Measurements from ENCODE around the gene INPP5E. TPM values are rescaled to one million over a fixed set of nuclear protein-coding genes. Genes with fewer than 3 reads are reported as not detected.

Gene INPP5E
- total RNA-seq, 1 experiment from 2014 or later, result 10.4 TPM

GRCh38 chr9:136404801-136405136, 34.9 kb downstream of the INPP5E start:
- Histone ChIP-seq H3K36me3 (peaks cover 54% of the 10 kb centered on the region), H3K27me3 (no peaks in the 10 kb centered on the region), H3K9me3 (no peaks in the 10 kb centered on the region), H3K4me3 (no peak overlapping the region)
- no peak for DNase-seq

- Histone ChIP-seq H3K27me3 (no peaks in the 10 kb centered on the region), H3K36me3 (peaks cover 48% of the 10 kb centered on the region)
Measured at GRCh38 chr9:136403915-136404800, 35.5 kb downstream of the INPP5E start.

GRCh38 chr9:136403538-136403914, 36.1 kb downstream of the INPP5E start:
- no peak for DNase-seq
- no peaks in the 10 kb centered on the region for H3K27me3 ChIP-seq
- H3K9me3 ChIP-seq, result no peaks in the 10 kb centered on the region
- no peak overlapping the region for H3K4me3 ChIP-seq
- peaks cover 46% of the 10 kb centered on the region for H3K36me3 ChIP-seq

More at GRCh38 chr9:136403915-136404800, 35.5 kb downstream of the INPP5E start:
- Histone ChIP-seq H3K9me3 (no peaks in the 10 kb centered on the region), H3K4me3 (no peak overlapping the region)
- no peak for DNase-seq

GRCh38 chr9:136402067-136402466, 37.6 kb downstream of the INPP5E start:
- DNase-seq, result no peak
- Histone ChIP-seq H3K27me3 (no peaks in the 10 kb centered on the region), H3K36me3 (peaks cover 48% of the 10 kb centered on the region), H3K9me3 (no peaks in the 10 kb centered on the region), H3K4me3 (no peak overlapping the region)

GRCh38 chr9:136401173-136401922, 38.3 kb downstream of the INPP5E start:
- DNase-seq, result no peak
- Histone ChIP-seq H3K36me3 (peaks cover 50% of the 10 kb centered on the region), H3K9me3 (no peaks in the 10 kb centered on the region), H3K4me3 (no peak overlapping the region), H3K27me3 (no peaks in the 10 kb centered on the region)

- peak within 1 kb of the TSS; percentile 88 for H3K4me3 ChIP-seq
- peaks cover 49% of the 10 kb centered on the region for H3K36me3 ChIP-seq
- DNase-seq, result peak; percentile 81
- no peaks in the 10 kb centered on the region for H3K9me3 ChIP-seq
- H3K27me3 ChIP-seq, result no peaks in the 10 kb centered on the region
Measured at GRCh38 chr9:136400038-136400834, 39.4 kb downstream of the INPP5E start, which contains the start of gene SNAPC4. Gene SNAPC4 (minus strand): TSS chr9:136400170. CDS start chr9:136398428, 1,742 bp downstream.

GRCh38 chr9:136399176-136400037, 40.2 kb downstream of the INPP5E start:
- no peaks in the 10 kb centered on the region for H3K9me3 ChIP-seq
- peak overlapping the region; percentile 88 for H3K4me3 ChIP-seq
- H3K36me3 ChIP-seq, result peaks cover 49% of the 10 kb centered on the region
- DNase-seq, result peak; percentile 29
- no peaks in the 10 kb centered on the region for H3K27me3 ChIP-seq

GRCh38 chr9:136398286-136398685, 41.4 kb downstream of the INPP5E start:
- H3K4me3 ChIP-seq, result peak overlapping the region; percentile 88; the same call in 1 of the 2 replicates
- DNase-seq, result no peak
- peaks cover 55% of the 10 kb centered on the region for H3K36me3 ChIP-seq
- no peaks in the 10 kb centered on the region for H3K27me3 ChIP-seq
- H3K9me3 ChIP-seq, result no peaks in the 10 kb centered on the region

GRCh38 chr9:136397643-136398042, 42.0 kb downstream of the INPP5E start:
- Histone ChIP-seq H3K9me3 (no peaks in the 10 kb centered on the region), H3K27me3 (no peaks in the 10 kb centered on the region), H3K4me3 (no peak overlapping the region), H3K36me3 (peaks cover 56% of the 10 kb centered on the region)
- no peak for DNase-seq

- Histone ChIP-seq H3K36me3 (peaks cover 66% of the 10 kb centered on the region), H3K4me3 (no peak overlapping the region), H3K27me3 (no peaks in the 10 kb centered on the region), H3K9me3 (no peaks in the 10 kb centered on the region)
- no peak for DNase-seq
Measured at GRCh38 chr9:136396219-136396515, 43.5 kb downstream of the INPP5E start.

- H3K27me3 ChIP-seq, result no peaks in the 10 kb centered on the region
- H3K9me3 ChIP-seq, result no peaks in the 10 kb centered on the region
- H3K36me3 ChIP-seq, result peaks cover 69% of the 10 kb centered on the region
- DNase-seq, result no peak
- no peak overlapping the region for H3K4me3 ChIP-seq
Measured at GRCh38 chr9:136395345-136396218, 44.1 kb downstream of the INPP5E start.

- Histone ChIP-seq H3K36me3 (peaks cover 69% of the 10 kb centered on the region), H3K9me3 (no peaks in the 10 kb centered on the region), H3K27me3 (no peaks in the 10 kb centered on the region), H3K4me3 (no peak overlapping the region)
- no peak for DNase-seq
Measured at GRCh38 chr9:136395020-136395340, 44.7 kb downstream of the INPP5E start.

- Histone ChIP-seq H3K4me3 (no peak overlapping the region), H3K36me3 (peaks cover 72% of the 10 kb centered on the region)
- no peak for DNase-seq
Measured at GRCh38 chr9:136394312-136395019, 45.2 kb downstream of the INPP5E start.

GRCh38 chr9:136393531-136393930, 46.1 kb downstream of the INPP5E start:
- Histone ChIP-seq H3K4me3 (no peak overlapping the region), H3K9me3 (no peaks in the 10 kb centered on the region), H3K36me3 (peaks cover 73% of the 10 kb centered on the region), H3K27me3 (no peaks in the 10 kb centered on the region)
- DNase-seq, result no peak

More at GRCh38 chr9:136394312-136395019, 45.2 kb downstream of the INPP5E start:
- Histone ChIP-seq H3K27me3 (no peaks in the 10 kb centered on the region), H3K9me3 (no peaks in the 10 kb centered on the region)
